ENCODE data around the gene NKX6-1. TPM values are rescaled to one million over a fixed set of nuclear protein-coding genes. Genes with fewer than 3 reads are reported as not detected.

NKX6-1 gene
- total RNA-seq, 5 donors from 2014 or later (not counting 1 experiment from before 2014, with no cell fraction given) = not detected

DNA sequence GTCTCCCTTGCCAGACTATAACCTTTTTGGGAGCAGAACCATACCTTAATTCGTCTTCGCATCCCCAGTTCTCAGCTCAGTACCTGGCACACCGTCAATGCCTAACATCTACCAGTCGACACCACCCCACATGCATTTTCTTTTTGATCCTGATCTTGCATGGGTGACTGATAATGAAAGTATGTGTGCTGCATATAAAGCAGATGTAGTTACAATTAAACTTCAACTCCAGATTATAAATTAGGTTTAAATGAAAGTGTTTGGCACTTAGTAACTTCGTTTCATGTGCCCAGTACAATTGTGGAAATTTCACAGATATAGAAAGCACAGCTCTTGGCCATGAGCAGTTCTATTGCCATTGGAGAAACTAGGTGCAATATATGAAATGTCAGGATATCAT is 8.8 kb upstream of the NKX6-1 start:
- H3K27me3 Mint-ChIP-seq = peaks cover 55 to 56% of the 10 kb centered on the region in 2 donors

DNA sequence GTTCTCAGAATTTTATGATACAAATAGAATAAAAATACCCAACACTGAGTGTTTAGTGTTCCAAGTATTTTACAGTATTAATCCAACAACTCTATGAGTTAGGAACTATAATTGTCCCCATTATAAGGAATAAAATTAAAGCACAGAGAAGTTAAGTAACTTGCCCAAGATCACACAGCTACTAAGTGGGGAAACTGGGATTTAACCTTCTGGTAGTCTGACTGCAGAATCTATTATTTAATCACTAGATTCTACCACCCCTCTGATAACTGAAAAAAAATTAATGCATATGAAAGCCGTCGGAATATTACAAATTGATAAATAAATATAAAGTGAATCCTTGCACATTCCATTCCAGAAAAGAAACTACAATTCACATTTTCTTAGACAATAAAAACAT is 5.7 kb upstream of the NKX6-1 start:
- no peak for ATAC-seq (replicated peaks in 1 of 4)
- Mint-ChIP-seq H3K27me3 (peaks cover 71% of the 10 kb centered on the region in 2 donors), H3K27ac (no peak overlapping the region), H3K4me3 (no peak overlapping the region), H3K36me3 (no peaks in the 10 kb centered on the region), H3K9me3 (peaks cover 0 to 7% (median 2%) of the 10 kb centered on the region in 3 donors), H3K4me1 (peaks cover under 1 to 6% (median 5%) of the 10 kb centered on the region in 3 donors)
- Histone ChIP-seq H3K27me3 (replicated peaks in 1 of 2; ENCODE audit: control insufficient read depth in 2 of 2, extremely low read depth in 1 of 2, insufficient read depth in 2 of 2, low read length in 1 of 2) (peaks cover 40 to 48% of the 10 kb centered on the region in 2 experiments), H3K4me1 (ENCODE audit: control insufficient read depth in 1 of 2, extremely low read depth in 1 of 2, insufficient read depth in 2 of 2, low read length in 2 of 2) (no peaks in the 10 kb centered on the region), H3K4me3 (ENCODE audit: control insufficient read depth in 1 of 2, extremely low read depth in 1 of 2, low read length in 1 of 2) (no peak overlapping the region), H3K27ac (ENCODE audit: low read length) (no peak overlapping the region), H3K36me3 (ENCODE audit: control insufficient read depth in 2 of 2, extremely low read depth in 1 of 2, insufficient read depth in 1 of 2, low read length in 1 of 2) (no peaks in the 10 kb centered on the region), H3K9me3 (no peaks in the 10 kb centered on the region)
- no CpG with 5 or more reads among the region's 2 CpGs for WGBS (ENCODE audit: insufficient coverage)
- POLR2A ChIA-PET = no interaction called here
- CTCF ChIA-PET = no interaction called here
- DNase-seq = no peak

More for the DNA sequence above, 8.8 kb upstream of the NKX6-1 start:
- Mint-ChIP-seq H3K4me3 (no peak overlapping the region), H3K36me3 (no peaks in the 10 kb centered on the region), H3K9me3 (no peaks in the 10 kb centered on the region), H3K4me1 (peaks cover 0 to 2% (median 2%) of the 10 kb centered on the region in 3 donors), H3K27ac (no peak overlapping the region)
- peaks cover 11 to 37% of the 10 kb centered on the region in 2 experiments for H3K27me3 ChIP-seq (replicated peaks in 1 of 2; ENCODE audit: control insufficient read depth in 2 of 2, extremely low read depth in 1 of 2, insufficient read depth in 2 of 2, low read length in 1 of 2)
- H3K27ac ChIP-seq (ENCODE audit: low read length) = no peak overlapping the region
- DNase-seq (no peak), ATAC-seq (replicated peaks in 1 of 4) (no peak)
- H3K4me1 ChIP-seq (ENCODE audit: control insufficient read depth in 1 of 2, extremely low read depth in 1 of 2, insufficient read depth in 2 of 2, low read length in 2 of 2) = no peaks in the 10 kb centered on the region
- 40% methylated on average over 1 of the region's 5 CpGs for WGBS (ENCODE audit: insufficient coverage)
- no peak overlapping the region for H3K4me3 ChIP-seq (ENCODE audit: control insufficient read depth in 1 of 2, extremely low read depth in 1 of 2, low read length in 1 of 2)
- H3K36me3 ChIP-seq (ENCODE audit: control insufficient read depth in 2 of 2, extremely low read depth in 1 of 2, insufficient read depth in 1 of 2, low read length in 1 of 2) = no peaks in the 10 kb centered on the region
- no peaks in the 10 kb centered on the region for H3K9me3 ChIP-seq
- ChIA-PET CTCF (no interaction called here), POLR2A (no interaction called here)

DNA sequence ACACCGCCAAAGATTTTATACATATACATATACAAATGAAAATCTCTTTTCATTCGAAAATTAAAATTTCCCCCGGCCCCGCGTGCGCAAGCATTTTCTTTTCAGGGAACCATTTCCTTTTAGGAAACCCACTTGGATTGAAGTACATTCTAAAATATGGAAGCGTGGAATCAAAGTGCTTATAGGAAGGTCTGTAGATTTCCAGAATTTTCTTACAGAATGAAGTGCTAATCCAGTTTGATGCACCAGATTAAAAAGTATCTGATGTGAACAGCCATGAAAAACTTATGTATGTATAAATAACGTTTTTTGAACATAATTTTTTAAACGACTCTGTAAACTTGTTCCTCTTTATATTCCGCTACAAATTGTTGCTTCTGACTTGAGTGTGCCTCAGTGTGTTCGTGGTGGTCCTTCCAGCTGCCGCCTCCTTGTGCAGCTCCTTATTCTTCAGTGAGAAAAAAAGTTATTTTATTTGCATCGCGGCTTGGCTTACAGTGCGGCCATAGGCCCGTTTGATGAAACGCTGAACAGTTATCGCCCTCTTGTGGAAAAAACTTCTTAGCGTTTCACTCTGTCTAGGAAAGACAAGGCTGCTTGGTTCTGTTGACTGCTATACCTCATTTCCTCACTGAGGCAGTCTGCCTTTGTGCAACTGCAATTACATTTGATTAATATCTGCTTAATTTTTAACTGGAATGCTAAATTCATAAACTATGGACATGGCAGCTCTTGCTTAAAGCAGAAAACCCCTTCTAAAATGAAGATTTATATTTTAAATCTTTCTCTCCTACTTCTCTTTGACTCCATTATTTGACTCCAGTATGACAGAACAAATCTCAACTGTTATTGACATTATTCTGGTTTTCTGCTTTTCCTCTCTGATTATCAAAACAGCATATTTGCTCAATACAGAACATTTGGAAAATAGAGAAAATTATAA is 4.7 kb upstream of the NKX6-1 start:
- peaks cover 78 to 80% of the 10 kb centered on the region in 2 donors for H3K27me3 Mint-ChIP-seq
- H3K27ac Mint-ChIP-seq = no peak overlapping the region
- Histone ChIP-seq H3K9me3 (no peaks in the 10 kb centered on the region), H3K27ac (ENCODE audit: low read length) (no peak overlapping the region), H3K4me3 (ENCODE audit: control insufficient read depth in 1 of 2, extremely low read depth in 1 of 2, low read length in 1 of 2) (no peak overlapping the region), H3K4me1 (ENCODE audit: control insufficient read depth in 1 of 2, extremely low read depth in 1 of 2, insufficient read depth in 2 of 2, low read length in 2 of 2) (peaks cover 0 to 10% of the 10 kb centered on the region in 2 experiments), H3K36me3 (ENCODE audit: control insufficient read depth in 2 of 2, extremely low read depth in 1 of 2, insufficient read depth in 1 of 2, low read length in 1 of 2) (no peaks in the 10 kb centered on the region), H3K27me3 (replicated peaks in 1 of 2; ENCODE audit: control insufficient read depth in 2 of 2, extremely low read depth in 1 of 2, insufficient read depth in 2 of 2, low read length in 1 of 2) (peaks cover 46 to 49% of the 10 kb centered on the region in 2 experiments)
- peaks cover 0 to 7% (median 2%) of the 10 kb centered on the region in 3 donors for H3K9me3 Mint-ChIP-seq
- whole genome bisulfite sequencing (ENCODE audit: insufficient coverage) = 0% methylated on average over 7 of the region's 19 CpGs
- ATAC-seq (replicated peaks in 1 of 4) (peak; percentile 45 to 73 (median 54)), DNase-seq (peak in 1 of 35 experiments; percentile 39)
- ChIA-PET CTCF (no interaction called here), POLR2A (no interaction called here)
- no peak overlapping the region for H3K4me3 Mint-ChIP-seq
- H3K4me1 Mint-ChIP-seq = peaks cover 11 to 14% (median 13%) of the 10 kb centered on the region in 3 donors
- no peaks in the 10 kb centered on the region for H3K36me3 Mint-ChIP-seq

DNA sequence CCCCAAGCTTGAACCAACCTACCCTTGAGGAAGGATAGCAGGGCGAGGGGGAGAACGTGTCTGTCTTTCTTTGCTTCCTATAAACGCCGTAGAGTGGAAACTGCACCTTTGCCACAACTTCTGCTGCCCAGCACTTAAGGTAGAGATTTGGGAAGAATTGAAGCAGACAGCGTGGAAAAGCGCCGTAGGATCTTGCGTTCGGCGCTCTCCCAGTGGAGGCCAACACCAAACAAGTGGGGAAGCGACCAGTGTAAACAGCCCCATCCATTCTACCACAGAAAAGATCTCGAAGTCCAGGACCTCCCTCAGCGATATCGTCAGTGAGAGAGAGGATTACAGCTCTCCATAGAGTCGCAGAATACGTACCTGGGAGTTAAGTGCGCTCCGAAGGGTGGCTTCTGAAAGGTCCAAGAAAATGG is 3.9 kb upstream of the NKX6-1 start:
- Histone ChIP-seq H3K27me3 (replicated peaks in 1 of 2; ENCODE audit: control insufficient read depth in 2 of 2, extremely low read depth in 1 of 2, insufficient read depth in 2 of 2, low read length in 1 of 2) (peaks cover 43 to 56% of the 10 kb centered on the region in 2 experiments), H3K4me3 (ENCODE audit: control insufficient read depth in 1 of 2, extremely low read depth in 1 of 2, low read length in 1 of 2) (no peak overlapping the region), H3K27ac (ENCODE audit: low read length) (no peak overlapping the region), H3K9me3 (no peaks in the 10 kb centered on the region), H3K4me1 (ENCODE audit: control insufficient read depth in 1 of 2, extremely low read depth in 1 of 2, insufficient read depth in 2 of 2, low read length in 2 of 2) (peaks cover 0 to 18% of the 10 kb centered on the region in 2 experiments), H3K36me3 (ENCODE audit: control insufficient read depth in 2 of 2, extremely low read depth in 1 of 2, insufficient read depth in 1 of 2, low read length in 1 of 2) (no peaks in the 10 kb centered on the region)
- Mint-ChIP-seq H3K4me3 (peak overlapping the region in 1 of 3 donors; percentile 2), H3K4me1 (peaks cover 17 to 19% (median 19%) of the 10 kb centered on the region in 3 donors), H3K9me3 (peaks cover 0 to 7% (median 2%) of the 10 kb centered on the region in 3 donors), H3K27me3 (peaks cover 76 to 78% of the 10 kb centered on the region in 2 donors), H3K36me3 (no peaks in the 10 kb centered on the region), H3K27ac (no peak overlapping the region)
- no peak for DNase-seq
- no peak for ATAC-seq (replicated peaks in 1 of 4)
- WGBS (ENCODE audit: insufficient coverage) = no CpG with 5 or more reads among the region's 18 CpGs
- POLR2A ChIA-PET = no interaction called here
- CTCF ChIA-PET = interaction anchor here in 1 of 2 donors (0.6 kb wide), 1 partner anchor 65 kb away, joined by 3 read pairs; no protein-coding TSS in a partner anchor

DNA sequence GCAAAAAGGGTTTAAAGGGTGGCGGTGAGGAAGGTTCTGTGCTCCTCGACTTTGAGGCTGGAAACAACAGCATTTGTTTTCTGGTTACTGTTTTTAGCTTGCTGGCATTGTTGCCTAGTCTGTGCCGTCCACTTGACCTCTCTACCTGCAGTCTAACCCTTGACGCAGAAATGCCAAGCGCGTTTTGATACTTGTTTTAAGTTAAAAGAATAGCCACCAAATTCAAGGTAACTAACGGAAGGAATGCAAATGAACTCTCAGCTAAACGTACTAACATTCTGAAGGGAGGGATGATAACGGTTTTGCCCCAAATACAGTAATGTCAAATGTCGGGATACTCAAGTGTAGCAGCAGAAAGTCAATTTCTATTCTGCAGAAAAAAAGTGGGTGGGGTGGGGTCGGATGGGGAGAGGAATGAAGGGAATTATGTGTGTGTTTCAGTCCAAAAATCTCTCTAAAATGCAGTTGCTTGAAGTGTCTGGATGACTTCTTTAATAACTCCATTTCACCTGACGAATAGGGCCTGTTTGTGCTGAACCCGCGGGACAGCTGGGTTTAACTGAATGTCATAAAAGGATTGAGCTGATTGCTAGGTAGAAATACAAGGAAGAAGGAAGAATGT is 3.4 kb upstream of the NKX6-1 start:
- Mint-ChIP-seq H3K27me3 (peaks cover 72 to 74% of the 10 kb centered on the region in 2 donors), H3K36me3 (no peaks in the 10 kb centered on the region), H3K27ac (no peak overlapping the region), H3K4me3 (no peak overlapping the region), H3K9me3 (peaks cover 0 to 7% (median 2%) of the 10 kb centered on the region in 3 donors), H3K4me1 (peaks cover 17 to 19% (median 19%) of the 10 kb centered on the region in 3 donors)
- Histone ChIP-seq H3K4me1 (ENCODE audit: control insufficient read depth in 1 of 2, extremely low read depth in 1 of 2, insufficient read depth in 2 of 2, low read length in 2 of 2) (peaks cover 0 to 20% of the 10 kb centered on the region in 2 experiments), H3K27me3 (replicated peaks in 1 of 2; ENCODE audit: control insufficient read depth in 2 of 2, extremely low read depth in 1 of 2, insufficient read depth in 2 of 2, low read length in 1 of 2) (peaks cover 42 to 60% of the 10 kb centered on the region in 2 experiments), H3K27ac (ENCODE audit: low read length) (no peak overlapping the region), H3K36me3 (ENCODE audit: control insufficient read depth in 2 of 2, extremely low read depth in 1 of 2, insufficient read depth in 1 of 2, low read length in 1 of 2) (no peaks in the 10 kb centered on the region), H3K9me3 (no peaks in the 10 kb centered on the region), H3K4me3 (ENCODE audit: control insufficient read depth in 1 of 2, extremely low read depth in 1 of 2, low read length in 1 of 2) (no peak overlapping the region)
- ATAC-seq (replicated peaks in 1 of 4) = no peak
- DNase-seq = no peak
- 60% methylated on average over 1 of the region's 14 CpGs for WGBS (ENCODE audit: insufficient coverage)
- POLR2A ChIA-PET = no interaction called here
- CTCF ChIA-PET = interaction anchor here (0.6 to 0.8 kb wide), 3 partner anchors 27 to 81 kb away, joined by 3 to 4 read pairs (median 3); no protein-coding TSS in a partner anchor

DNA sequence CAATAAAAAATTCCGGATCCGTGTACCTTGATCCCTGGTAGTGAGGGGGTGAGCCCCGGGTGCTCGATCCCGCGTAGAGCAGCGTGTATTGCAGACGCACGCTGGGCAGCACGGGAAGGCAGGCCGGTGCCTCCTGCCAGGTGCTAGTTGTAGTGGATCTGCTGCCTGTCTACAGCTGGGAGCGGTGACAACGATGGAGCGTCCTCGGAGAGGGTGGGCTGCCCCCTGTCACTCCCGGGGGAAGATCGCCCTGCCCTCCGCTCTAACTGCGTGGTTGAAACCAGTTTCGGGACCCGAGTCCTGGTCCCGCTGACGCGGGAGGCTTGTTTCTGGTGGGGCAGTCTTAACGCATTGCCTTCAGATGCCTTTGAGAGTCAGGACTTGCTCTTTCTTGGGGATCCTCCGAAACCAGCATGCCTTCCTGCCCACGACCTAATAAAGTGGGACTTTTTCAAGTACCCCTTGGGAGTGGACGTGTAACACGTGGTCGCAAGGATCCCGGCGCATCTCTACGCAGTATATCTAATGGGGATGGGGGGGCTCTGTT is 2.7 kb upstream of the NKX6-1 start:
- H3K36me3 ChIP-seq (ENCODE audit: control insufficient read depth in 2 of 2, extremely low read depth in 1 of 2, insufficient read depth in 1 of 2, low read length in 1 of 2) = no peaks in the 10 kb centered on the region
- CTCF ChIA-PET = interaction anchor here in 1 of 2 donors (0.6 to 0.8 kb wide), 2 partner anchors 28 to 82 kb away, joined by 3 to 4 read pairs; no protein-coding TSS in a partner anchor
- no peak for DNase-seq
- no peak overlapping the region for H3K27ac ChIP-seq (ENCODE audit: low read length)
- H3K27me3 ChIP-seq (replicated peaks in 1 of 2; ENCODE audit: control insufficient read depth in 2 of 2, extremely low read depth in 1 of 2, insufficient read depth in 2 of 2, low read length in 1 of 2) = peaks cover 39 to 67% of the 10 kb centered on the region in 2 experiments
- no peak overlapping the region for H3K4me3 ChIP-seq (ENCODE audit: control insufficient read depth in 1 of 2, extremely low read depth in 1 of 2, low read length in 1 of 2)
- WGBS (ENCODE audit: insufficient coverage) = 11% methylated on average over 33 of the region's 33 CpGs
- Mint-ChIP-seq H3K36me3 (no peaks in the 10 kb centered on the region), H3K4me1 (peaks cover 17 to 24% (median 24%) of the 10 kb centered on the region in 3 donors), H3K4me3 (no peak overlapping the region), H3K27me3 (peaks cover 77 to 79% of the 10 kb centered on the region in 2 donors), H3K27ac (no peak overlapping the region), H3K9me3 (peaks cover 0 to 7% (median 2%) of the 10 kb centered on the region in 3 donors)
- H3K9me3 ChIP-seq = no peaks in the 10 kb centered on the region
- H3K4me1 ChIP-seq (ENCODE audit: control insufficient read depth in 1 of 2, extremely low read depth in 1 of 2, insufficient read depth in 2 of 2, low read length in 2 of 2) = peaks cover 0 to 27% of the 10 kb centered on the region in 2 experiments
- ATAC-seq (replicated peaks in 1 of 4) = no peak
- POLR2A ChIA-PET = no interaction called here
